Ramos (cell line): ENCODE data around the gene STK39.

ENCODE experiments used
- in situ Hi-C: fragments of 300-500 bp; cut with MboI; formaldehyde crosslinking; loops from one replicate; pipeline ENCODE4 v1.14.3; 2022; ENCODE audit warnings: low sequenced_read_pairs; ENCODE audit not compliant: unreplicated experiment

The STK39 gene

GRCh38 chr2:167943368-167943767 lies 304.0 kb downstream of the STK39 start:
- in situ Hi-C loops: no loop called here

GRCh38 chr2:167942366-167943081 lies 304.9 kb downstream of the STK39 start:
- in situ Hi-C loops: no loop called here

- in situ Hi-C loops: no loop called here
These were observed 305.8 kb downstream of the STK39 start for GRCh38 chr2:167941604-167942003.

GRCh38 chr2:167940734-167941507 lies 306.5 kb downstream of the STK39 start:
- in situ Hi-C loops: no loop called here

GRCh38 chr2:167940346-167940725 lies 307.1 kb downstream of the STK39 start:
- in situ Hi-C loops: no loop called here

GRCh38 chr2:167939514-167940345 lies 307.7 kb downstream of the STK39 start:
- in situ Hi-C loops: no loop called here

- in situ Hi-C loops: no loop called here
These were observed 310.0 kb downstream of the STK39 start for GRCh38 chr2:167937403-167937802.

- in situ Hi-C loops: no loop called here
These were observed 311.6 kb downstream of the STK39 start for GRCh38 chr2:167935803-167936110.

- in situ Hi-C loops: no loop called here
These were observed 314.1 kb downstream of the STK39 start for GRCh38 chr2:167933097-167933814.

GRCh38 chr2:167932123-167932693 lies 315.2 kb downstream of the STK39 start:
- in situ Hi-C loops: no loop called here

- in situ Hi-C loops: no loop called here
These were observed 317.9 kb downstream of the STK39 start for GRCh38 chr2:167929484-167929883.

GRCh38 chr2:167928434-167928833 lies 319.0 kb downstream of the STK39 start:
- in situ Hi-C loops: no loop called here

GRCh38 chr2:167925758-167926157 lies 321.6 kb downstream of the STK39 start:
- in situ Hi-C loops: no loop called here

GRCh38 chr2:167924556-167924955 lies 322.8 kb downstream of the STK39 start:
- in situ Hi-C loops: no loop called here

- in situ Hi-C loops: no loop called here
These were observed 330.6 kb downstream of the STK39 start for GRCh38 chr2:167916756-167917155.

GRCh38 chr2:167914969-167915368 lies 332.4 kb downstream of the STK39 start:
- in situ Hi-C loops: no loop called here

- in situ Hi-C loops: no loop called here
These were observed 338.6 kb downstream of the STK39 start for GRCh38 chr2:167908786-167909185.

- in situ Hi-C loops: no loop called here
These were observed 341.7 kb downstream of the STK39 start for GRCh38 chr2:167905668-167906067.
